GM12873 (cell line): ENCODE results near the gene DNAJC5.
A peak's percentile ranks its signal among the peaks of the same experiment; 100 is the strongest.

ENCODE experiments used
- TF ChIP-seq, protein P1 (sequence below): IDR thresholded peaks from 2 replicates; pipeline ENCODE4 v1.5.1; 2012; ENCODE audit warnings: low read depth, mild to moderate bottlenecking, moderate library complexity, low read length, control low read depth; ENCODE audit not compliant: insufficient read depth; ENCODE audit errors: missing control alignments

DNAJC5 gene

DNA sequence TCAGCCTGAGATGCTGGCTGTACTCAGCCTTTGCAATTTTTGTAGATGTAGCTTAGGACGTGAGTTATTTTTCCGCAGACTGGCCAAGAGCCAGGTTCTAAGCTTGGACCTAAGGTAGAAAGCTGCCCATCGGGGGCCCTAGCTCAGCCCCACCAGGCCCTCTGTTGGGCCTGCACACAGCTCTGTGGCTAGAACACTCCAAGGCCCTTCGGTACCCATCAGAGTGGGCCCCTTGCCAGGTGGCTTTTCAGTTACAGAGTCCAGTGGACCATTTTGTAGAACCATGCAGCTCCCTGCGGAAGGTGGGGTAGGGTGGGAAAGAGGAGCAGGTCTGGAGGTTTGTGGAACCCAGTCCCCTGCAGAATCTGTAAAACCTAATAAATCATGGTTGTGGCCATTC is 38.7 kb downstream of the DNAJC5 start:
- TF ChIP-seq, protein P1, sequence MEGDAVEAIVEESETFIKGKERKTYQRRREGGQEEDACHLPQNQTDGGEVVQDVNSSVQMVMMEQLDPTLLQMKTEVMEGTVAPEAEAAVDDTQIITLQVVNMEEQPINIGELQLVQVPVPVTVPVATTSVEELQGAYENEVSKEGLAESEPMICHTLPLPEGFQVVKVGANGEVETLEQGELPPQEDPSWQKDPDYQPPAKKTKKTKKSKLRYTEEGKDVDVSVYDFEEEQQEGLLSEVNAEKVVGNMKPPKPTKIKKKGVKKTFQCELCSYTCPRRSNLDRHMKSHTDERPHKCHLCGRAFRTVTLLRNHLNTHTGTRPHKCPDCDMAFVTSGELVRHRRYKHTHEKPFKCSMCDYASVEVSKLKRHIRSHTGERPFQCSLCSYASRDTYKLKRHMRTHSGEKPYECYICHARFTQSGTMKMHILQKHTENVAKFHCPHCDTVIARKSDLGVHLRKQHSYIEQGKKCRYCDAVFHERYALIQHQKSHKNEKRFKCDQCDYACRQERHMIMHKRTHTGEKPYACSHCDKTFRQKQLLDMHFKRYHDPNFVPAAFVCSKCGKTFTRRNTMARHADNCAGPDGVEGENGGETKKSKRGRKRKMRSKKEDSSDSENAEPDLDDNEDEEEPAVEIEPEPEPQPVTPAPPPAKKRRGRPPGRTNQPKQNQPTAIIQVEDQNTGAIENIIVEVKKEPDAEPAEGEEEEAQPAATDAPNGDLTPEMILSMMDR = no peak

DNA sequence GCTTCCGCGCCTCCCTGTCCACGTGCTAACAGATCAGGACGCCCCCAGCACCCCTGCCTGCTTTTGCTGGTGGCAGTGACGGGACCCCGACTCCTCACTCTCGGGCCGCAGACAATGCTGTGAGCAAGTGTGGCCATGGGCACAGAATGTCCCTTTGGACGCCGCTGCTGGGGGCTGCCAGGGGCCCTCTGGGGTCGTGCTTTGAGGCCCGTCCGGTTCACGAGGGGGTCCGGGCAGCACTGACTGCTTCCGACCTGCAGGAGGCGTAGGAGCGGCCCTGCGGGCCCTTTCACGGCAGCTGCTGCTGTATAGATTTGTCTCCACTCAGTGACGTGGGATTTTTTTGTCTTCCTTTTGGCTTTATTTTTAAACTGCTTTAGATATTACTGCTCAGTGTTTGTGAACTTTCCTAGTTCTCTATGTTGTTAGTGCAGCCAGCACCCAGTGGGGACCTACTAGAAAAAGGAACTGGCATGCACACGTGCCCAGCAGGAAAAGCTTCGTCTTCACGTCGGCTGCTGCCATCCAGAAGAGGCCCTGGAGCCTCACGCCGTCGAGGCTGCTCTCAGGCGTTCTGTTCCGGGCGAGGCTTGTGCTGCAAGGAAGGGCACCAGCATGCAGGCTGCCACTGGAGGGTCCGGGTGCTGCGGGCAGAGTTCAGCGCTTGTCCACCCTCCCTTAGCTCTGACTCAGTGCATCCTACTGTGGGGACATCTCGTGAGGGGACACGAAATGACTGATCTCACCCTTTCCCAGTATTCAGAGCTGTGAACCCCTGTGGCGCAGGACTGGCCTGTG is 39.5 kb downstream of the DNAJC5 start:
- TF ChIP-seq, protein P1 = peak; percentile 42

DNA sequence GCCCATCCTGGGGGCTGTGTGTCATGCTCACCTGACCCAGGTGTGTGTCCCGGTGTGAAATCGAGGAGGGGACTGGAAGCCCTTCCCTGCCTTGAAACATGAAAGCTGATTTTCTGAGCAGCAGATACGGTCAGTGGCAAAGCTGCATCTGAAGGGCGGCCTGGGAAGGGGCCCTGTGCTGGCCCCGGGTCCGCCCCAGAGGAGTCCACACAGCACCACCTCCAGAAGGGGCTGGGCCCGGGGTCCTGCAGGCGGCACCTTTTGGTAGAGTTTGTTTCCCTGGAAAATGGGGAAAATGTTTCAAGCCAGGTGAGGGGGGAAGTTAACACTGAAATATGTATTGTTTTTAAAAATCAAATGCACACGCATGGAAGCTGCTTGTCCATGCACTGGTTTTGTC is 40.5 kb downstream of the DNAJC5 start:
- TF ChIP-seq, protein P1 = no peak

DNA sequence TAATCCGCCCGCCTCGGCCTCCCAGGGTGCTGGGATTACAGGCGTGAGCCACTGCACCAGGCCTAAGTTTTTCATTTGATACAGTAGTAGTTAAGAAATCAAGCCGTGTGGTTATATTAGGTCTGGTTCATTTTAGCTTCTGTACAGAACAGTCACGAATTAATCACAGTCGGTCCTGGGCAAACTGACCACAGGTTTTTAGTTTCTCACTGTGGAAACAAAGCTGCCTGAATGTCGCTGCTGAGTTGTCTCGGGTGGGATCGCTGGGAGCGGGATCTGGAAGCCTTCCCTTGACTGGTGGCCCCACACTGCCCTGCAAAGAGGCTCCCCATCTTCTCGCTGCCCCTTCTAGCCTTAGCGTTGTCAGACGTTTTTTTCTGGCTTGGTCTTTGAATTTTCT is 42.7 kb downstream of the DNAJC5 start:
- TF ChIP-seq, protein P1 = no peak

DNA sequence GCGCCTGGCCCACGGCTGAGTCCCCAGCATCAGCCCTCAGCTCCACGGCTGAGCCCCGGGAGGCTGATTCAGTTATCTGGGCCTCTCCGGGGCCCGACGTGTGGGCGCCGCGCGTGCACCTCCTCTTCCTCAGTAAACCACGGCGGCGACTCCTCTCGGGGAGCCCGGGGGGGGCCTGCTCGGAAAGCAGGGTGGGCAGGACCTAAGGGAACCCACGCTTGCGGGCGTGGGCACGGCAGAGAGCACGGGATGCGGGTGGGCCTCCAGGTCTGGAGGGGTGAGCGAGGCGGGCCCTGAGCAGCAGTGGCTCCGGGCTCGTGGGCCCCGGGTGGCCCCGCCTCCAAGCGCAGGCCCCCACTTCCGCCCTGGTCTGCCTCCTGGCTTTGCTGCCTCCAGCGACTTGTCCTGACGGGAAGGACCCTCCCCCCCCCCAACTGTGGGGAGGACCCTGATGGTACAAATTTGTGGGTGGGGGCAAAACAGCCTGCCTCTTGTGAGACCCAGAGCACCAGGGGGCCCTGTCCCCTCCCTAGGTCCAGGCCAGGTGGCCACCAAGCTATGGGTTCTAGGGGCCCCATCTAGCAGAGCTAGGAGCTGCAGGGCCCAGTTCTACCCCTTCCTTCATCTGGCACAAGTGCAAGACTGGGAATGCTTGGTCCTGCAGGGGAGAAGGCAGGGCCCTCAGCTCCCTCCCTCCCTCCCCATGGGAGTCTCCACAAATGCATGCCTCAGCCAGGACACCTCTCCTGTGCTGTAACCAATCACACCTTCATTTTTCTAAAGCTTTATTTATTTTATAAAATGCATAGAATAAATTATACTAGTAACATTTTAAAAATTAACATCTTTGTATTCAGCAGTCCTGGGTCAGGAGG is 44.4 kb downstream of the DNAJC5 start:
- TF ChIP-seq, protein P1 = no peak

DNA sequence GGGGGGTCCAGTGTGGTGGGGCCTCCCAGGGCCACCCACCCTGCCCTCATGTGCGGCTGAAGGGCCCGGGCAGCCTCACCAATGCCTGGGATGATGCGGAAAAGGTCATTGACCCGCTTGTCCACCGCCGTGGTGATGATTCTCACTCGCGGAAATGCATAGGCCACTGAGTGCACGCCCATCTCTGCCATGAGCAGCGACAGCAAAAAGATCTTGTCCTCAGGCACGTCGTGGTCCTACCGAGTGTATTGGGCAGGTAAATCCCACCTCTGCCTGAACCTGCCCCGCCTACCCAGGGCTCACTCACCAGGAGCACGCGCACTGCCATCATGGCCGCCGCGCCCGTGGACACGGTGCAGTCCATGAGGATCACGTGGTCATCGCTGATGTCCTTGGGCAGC is 45.1 kb downstream of the DNAJC5 start:
- TF ChIP-seq, protein P1 = no peak

DNA sequence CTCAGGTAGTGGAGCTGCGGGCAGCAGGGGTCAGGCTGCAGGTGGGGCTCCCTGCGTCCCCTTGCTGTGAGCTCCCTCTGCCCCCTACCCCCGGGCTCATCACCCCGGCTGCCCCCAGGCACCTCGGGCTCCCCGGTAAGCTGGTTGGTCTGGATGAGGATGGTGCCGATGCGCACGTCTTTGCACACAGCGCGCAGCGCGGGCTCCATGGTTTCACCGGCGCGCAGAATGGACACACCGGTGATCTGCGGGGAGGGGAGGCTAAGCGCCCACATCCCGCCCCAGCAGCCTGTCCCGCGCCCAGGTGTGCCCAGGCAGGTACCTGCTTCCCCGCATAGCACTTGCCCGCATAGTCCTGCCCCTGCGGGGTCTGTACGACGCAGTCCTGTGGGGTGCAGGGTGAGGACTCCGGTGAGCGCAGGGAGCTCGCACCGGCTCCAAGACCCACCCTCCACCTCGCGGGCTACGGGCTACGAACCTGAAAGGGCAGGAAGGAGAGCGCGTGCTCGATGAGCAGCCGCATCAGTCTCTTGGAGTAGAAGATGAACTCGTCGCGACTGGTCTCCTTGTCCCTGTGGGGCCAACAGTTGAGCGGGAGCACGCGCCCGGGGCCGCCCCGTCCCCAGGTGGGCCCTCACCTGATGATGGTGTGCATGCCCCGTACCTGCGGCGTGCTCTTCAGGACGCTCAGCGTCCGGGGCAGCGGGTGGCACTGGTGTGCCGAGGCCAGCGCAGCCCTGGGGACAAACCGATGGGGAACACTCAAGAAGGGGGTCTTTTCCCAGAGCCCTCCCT is 45.7 kb downstream of the DNAJC5 start:
- TF ChIP-seq, protein P1 = no peak
